Measurements from ENCODE around the gene DPYSL5. TPM values are rescaled to one million over a fixed set of nuclear protein-coding genes. Genes with fewer than 3 reads are reported as not detected.

Gene DPYSL5
- polyA plus RNA-seq, 1 donor from 2014 or later, result 111 TPM

DNA sequence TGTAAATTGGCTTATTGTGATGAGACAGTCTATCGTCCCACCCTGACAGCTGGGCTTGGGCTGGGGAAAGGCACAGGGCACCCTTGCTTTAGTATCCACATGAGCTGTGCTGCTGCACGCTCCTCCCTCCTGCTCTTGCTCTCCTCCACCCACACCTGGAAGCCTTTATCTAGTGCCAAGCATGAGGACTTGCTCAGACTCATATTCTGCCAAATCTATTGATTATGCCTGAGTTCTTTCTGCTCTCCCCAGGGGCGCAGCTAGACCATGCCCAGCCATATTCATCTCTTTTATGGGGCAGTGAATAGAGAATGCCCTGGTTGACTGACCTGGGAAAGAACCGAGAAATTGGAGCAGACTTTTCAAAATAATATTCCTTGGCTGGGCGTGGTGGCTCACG, 29.0 kb upstream of the DPYSL5 start:
- TF ChIP-seq EP300 (conservative IDR thresholded peaks at IDR 0.05; ENCODE audit: poor library complexity, severe bottlenecking) (no peak), MXI1 (conservative IDR thresholded peaks at IDR 0.05; ENCODE audit: poor library complexity, severe bottlenecking) (no peak), TAF1 (IDR thresholded peaks at IDR 0.05; ENCODE audit: low read depth) (no peak)
- TF ChIP-seq, protein P1, sequence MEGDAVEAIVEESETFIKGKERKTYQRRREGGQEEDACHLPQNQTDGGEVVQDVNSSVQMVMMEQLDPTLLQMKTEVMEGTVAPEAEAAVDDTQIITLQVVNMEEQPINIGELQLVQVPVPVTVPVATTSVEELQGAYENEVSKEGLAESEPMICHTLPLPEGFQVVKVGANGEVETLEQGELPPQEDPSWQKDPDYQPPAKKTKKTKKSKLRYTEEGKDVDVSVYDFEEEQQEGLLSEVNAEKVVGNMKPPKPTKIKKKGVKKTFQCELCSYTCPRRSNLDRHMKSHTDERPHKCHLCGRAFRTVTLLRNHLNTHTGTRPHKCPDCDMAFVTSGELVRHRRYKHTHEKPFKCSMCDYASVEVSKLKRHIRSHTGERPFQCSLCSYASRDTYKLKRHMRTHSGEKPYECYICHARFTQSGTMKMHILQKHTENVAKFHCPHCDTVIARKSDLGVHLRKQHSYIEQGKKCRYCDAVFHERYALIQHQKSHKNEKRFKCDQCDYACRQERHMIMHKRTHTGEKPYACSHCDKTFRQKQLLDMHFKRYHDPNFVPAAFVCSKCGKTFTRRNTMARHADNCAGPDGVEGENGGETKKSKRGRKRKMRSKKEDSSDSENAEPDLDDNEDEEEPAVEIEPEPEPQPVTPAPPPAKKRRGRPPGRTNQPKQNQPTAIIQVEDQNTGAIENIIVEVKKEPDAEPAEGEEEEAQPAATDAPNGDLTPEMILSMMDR (IDR thresholded peaks at IDR 0.05; ENCODE audit: poor library complexity, severe bottlenecking), result no peak
- no peaks in the 10 kb centered on the region for H3K79me2 ChIP-seq (replicated peaks; ENCODE audit: insufficient read depth, low read length)
- no peak overlapping the region for H3K9ac ChIP-seq (ENCODE audit: low read length)
- H3K9me3 ChIP-seq (ENCODE audit: low read length), result no peaks in the 10 kb centered on the region
- no peaks in the 10 kb centered on the region for H3K36me3 ChIP-seq (ENCODE audit: insufficient read depth, low read length)
- no peak overlapping the region for H3K4me3 ChIP-seq (ENCODE audit: low read length)
- H4K20me1 ChIP-seq (ENCODE audit: insufficient read depth), result no peaks in the 10 kb centered on the region
- H3K27ac ChIP-seq (ENCODE audit: low read length), result no peak overlapping the region
- H3F3A ChIP-seq (ENCODE audit: insufficient read depth, low read length, poor library complexity, severe bottlenecking), result no peaks in the 10 kb centered on the region
- no peaks in the 10 kb centered on the region for H3K9me2 ChIP-seq (ENCODE audit: insufficient read depth, low read length)
- H3K27me3 ChIP-seq (ENCODE audit: insufficient read depth, low read depth, low read length), result no peaks in the 10 kb centered on the region
- no peak overlapping the region for H3K4me2 ChIP-seq (ENCODE audit: low read length)
- no peak overlapping the region for H2AFZ ChIP-seq (ENCODE audit: low read depth, low read length)

DNA sequence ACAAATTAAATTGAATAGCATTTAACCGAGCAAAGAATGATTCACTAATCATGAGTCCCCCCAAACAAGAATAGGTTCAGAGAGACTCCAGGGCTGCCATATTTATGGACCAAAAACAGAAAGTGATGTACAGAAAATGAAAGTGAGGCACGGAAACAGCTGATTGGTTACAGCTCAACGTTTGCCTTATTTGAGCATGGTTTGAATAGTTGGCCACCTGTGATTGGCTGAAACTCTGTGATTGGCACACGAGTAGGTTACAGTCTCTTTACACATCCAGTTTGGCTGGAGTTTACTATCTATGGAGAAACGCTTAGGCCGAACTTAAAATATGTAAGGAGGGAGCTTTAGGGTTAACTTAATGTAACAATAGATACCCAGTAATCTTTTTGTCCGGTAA, 27.0 kb upstream of the DPYSL5 start:
- TF ChIP-seq POLR2AphosphoS5 (IDR thresholded peaks at IDR 0.05) (no peak), EZH2 (IDR thresholded peaks at IDR 0.05; ENCODE audit: borderline replicate concordance, insufficient read depth, low read length, poor library complexity, severe bottlenecking) (no peak), RAD21 (conservative IDR thresholded peaks at IDR 0.05) (no peak), EP300 (conservative IDR thresholded peaks at IDR 0.05; ENCODE audit: poor library complexity, severe bottlenecking) (no peak), SMC3 (conservative IDR thresholded peaks at IDR 0.05; ENCODE audit: poor library complexity) (no peak), TAF1 (IDR thresholded peaks at IDR 0.05; ENCODE audit: low read depth) (no peak)
- no peaks in the 10 kb centered on the region for H3K9me2 ChIP-seq (ENCODE audit: insufficient read depth, low read length)
- H3K9me3 ChIP-seq (ENCODE audit: low read length), result no peaks in the 10 kb centered on the region
- no peaks in the 10 kb centered on the region for H3F3A ChIP-seq (ENCODE audit: insufficient read depth, low read length, poor library complexity, severe bottlenecking)
- no peaks in the 10 kb centered on the region for H3K36me3 ChIP-seq (ENCODE audit: insufficient read depth, low read length)
- no peaks in the 10 kb centered on the region for H3K27me3 ChIP-seq (ENCODE audit: insufficient read depth, low read depth, low read length)
- no peak overlapping the region for H2AFZ ChIP-seq (ENCODE audit: low read depth, low read length)
- no peaks in the 10 kb centered on the region for H3K79me2 ChIP-seq (replicated peaks; ENCODE audit: insufficient read depth, low read length)
- H3K9ac ChIP-seq (ENCODE audit: low read length), result no peak overlapping the region
- H4K20me1 ChIP-seq (ENCODE audit: insufficient read depth), result no peaks in the 10 kb centered on the region
- H3K4me3 ChIP-seq (ENCODE audit: low read length), result no peak overlapping the region
- H3K4me2 ChIP-seq (ENCODE audit: low read length), result no peak overlapping the region
- no peak overlapping the region for H3K27ac ChIP-seq (ENCODE audit: low read length)

DNA sequence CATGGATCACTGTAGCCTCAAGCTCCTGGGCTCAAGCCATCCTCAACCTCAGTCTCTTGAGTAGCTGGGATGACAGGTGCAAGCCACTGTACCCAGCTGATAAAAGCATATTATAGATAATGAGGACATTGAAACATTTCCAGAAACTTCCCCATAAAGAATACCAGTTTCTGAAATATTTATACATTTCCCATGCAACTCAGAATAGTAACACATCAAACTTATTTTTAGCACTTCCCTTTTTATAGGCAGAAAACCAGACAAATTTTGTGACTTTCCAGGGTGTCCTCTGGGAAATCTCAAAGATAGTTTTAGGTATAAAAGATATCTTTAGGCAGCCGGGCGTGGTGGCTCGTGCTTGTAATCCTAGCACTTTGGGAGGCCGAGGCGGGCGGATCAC, 25.1 kb upstream of the DPYSL5 start:
- Histone ChIP-seq H3K4me3 (ENCODE audit: low read length) (no peak overlapping the region), H3K36me3 (ENCODE audit: insufficient read depth, low read length) (no peaks in the 10 kb centered on the region), H3K9me2 (ENCODE audit: insufficient read depth, low read length) (no peaks in the 10 kb centered on the region), H2AFZ (ENCODE audit: low read depth, low read length) (no peak overlapping the region), H3K27ac (ENCODE audit: low read length) (no peak overlapping the region), H4K20me1 (ENCODE audit: insufficient read depth) (no peaks in the 10 kb centered on the region), H3F3A (ENCODE audit: insufficient read depth, low read length, poor library complexity, severe bottlenecking) (no peaks in the 10 kb centered on the region), H3K4me2 (ENCODE audit: low read length) (no peak overlapping the region), H3K27me3 (ENCODE audit: insufficient read depth, low read depth, low read length) (no peaks in the 10 kb centered on the region), H3K9ac (ENCODE audit: low read length) (no peak overlapping the region), H3K9me3 (ENCODE audit: low read length) (no peaks in the 10 kb centered on the region), H3K79me2 (replicated peaks; ENCODE audit: insufficient read depth, low read length) (no peaks in the 10 kb centered on the region)
- TF ChIP-seq, protein P2, sequence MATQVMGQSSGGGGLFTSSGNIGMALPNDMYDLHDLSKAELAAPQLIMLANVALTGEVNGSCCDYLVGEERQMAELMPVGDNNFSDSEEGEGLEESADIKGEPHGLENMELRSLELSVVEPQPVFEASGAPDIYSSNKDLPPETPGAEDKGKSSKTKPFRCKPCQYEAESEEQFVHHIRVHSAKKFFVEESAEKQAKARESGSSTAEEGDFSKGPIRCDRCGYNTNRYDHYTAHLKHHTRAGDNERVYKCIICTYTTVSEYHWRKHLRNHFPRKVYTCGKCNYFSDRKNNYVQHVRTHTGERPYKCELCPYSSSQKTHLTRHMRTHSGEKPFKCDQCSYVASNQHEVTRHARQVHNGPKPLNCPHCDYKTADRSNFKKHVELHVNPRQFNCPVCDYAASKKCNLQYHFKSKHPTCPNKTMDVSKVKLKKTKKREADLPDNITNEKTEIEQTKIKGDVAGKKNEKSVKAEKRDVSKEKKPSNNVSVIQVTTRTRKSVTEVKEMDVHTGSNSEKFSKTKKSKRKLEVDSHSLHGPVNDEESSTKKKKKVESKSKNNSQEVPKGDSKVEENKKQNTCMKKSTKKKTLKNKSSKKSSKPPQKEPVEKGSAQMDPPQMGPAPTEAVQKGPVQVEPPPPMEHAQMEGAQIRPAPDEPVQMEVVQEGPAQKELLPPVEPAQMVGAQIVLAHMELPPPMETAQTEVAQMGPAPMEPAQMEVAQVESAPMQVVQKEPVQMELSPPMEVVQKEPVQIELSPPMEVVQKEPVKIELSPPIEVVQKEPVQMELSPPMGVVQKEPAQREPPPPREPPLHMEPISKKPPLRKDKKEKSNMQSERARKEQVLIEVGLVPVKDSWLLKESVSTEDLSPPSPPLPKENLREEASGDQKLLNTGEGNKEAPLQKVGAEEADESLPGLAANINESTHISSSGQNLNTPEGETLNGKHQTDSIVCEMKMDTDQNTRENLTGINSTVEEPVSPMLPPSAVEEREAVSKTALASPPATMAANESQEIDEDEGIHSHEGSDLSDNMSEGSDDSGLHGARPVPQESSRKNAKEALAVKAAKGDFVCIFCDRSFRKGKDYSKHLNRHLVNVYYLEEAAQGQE (IDR thresholded peaks at IDR 0.05; ENCODE audit: borderline replicate concordance), result no peak
- no peak for TF ChIP-seq SMC3 (conservative IDR thresholded peaks at IDR 0.05; ENCODE audit: poor library complexity)
- TF ChIP-seq POLR2AphosphoS5 (IDR thresholded peaks at IDR 0.05), result no peak
- TF ChIP-seq RAD21 (conservative IDR thresholded peaks at IDR 0.05), result no peak
- TF ChIP-seq MXI1 (conservative IDR thresholded peaks at IDR 0.05; ENCODE audit: poor library complexity, severe bottlenecking), result no peak
- no peak for TF ChIP-seq EP300 (conservative IDR thresholded peaks at IDR 0.05; ENCODE audit: poor library complexity, severe bottlenecking)

All from neural cell (in vitro differentiated cells).